ENCODE results near the gene SF3B3. TPM values are rescaled to one million over a fixed set of nuclear protein-coding genes. Genes with fewer than 3 reads are reported as not detected.

The SF3B3 gene
- total RNA-seq, 4 donors from 2014 or later: 74.2 to 142 (median 112) TPM

DNA sequence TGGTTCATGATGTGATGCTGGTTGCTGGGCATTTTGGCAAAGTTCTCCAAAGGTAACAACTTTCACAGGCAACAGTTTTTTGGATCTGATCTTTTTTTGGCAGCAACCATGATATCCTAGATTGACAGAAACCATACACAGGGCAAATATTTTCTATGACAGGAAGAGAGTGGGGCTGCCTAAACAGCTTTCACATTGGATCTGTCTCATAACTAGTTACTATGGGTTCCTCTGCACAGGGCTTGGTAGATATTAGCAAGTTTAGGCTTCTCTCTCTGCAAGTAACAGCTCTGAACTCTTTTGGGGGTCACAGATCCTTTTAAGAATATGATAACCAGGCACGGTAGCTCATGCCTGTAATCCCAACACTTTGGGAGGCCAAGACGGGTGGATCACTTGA lies 28.8 kb upstream of the SF3B3 start:
- no peaks in the 10 kb centered on the region for H3K9me3 ChIP-seq
- no peak for TF ChIP-seq POLR2A (IDR thresholded peaks at IDR 0.05)
- TF ChIP-seq, protein P1, sequence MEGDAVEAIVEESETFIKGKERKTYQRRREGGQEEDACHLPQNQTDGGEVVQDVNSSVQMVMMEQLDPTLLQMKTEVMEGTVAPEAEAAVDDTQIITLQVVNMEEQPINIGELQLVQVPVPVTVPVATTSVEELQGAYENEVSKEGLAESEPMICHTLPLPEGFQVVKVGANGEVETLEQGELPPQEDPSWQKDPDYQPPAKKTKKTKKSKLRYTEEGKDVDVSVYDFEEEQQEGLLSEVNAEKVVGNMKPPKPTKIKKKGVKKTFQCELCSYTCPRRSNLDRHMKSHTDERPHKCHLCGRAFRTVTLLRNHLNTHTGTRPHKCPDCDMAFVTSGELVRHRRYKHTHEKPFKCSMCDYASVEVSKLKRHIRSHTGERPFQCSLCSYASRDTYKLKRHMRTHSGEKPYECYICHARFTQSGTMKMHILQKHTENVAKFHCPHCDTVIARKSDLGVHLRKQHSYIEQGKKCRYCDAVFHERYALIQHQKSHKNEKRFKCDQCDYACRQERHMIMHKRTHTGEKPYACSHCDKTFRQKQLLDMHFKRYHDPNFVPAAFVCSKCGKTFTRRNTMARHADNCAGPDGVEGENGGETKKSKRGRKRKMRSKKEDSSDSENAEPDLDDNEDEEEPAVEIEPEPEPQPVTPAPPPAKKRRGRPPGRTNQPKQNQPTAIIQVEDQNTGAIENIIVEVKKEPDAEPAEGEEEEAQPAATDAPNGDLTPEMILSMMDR (IDR thresholded peaks at IDR 0.05): no peak
- 90 to 97% methylated on average over 2 of the region's 2 CpGs for WGBS, 2 donors
- intact Hi-C loops (cut with DNase I): no loop called here
- no peaks in the 10 kb centered on the region for H3K4me1 ChIP-seq
- H3K4me3 ChIP-seq (replicated peaks in 1 of 3): no peak overlapping the region
- peaks cover 39 to 41% of the 10 kb centered on the region in 2 donors for H3K36me3 ChIP-seq
- H3K27ac ChIP-seq: no peak overlapping the region
- H3K27me3 ChIP-seq: no peaks in the 10 kb centered on the region
- DNase-seq: no peak

DNA sequence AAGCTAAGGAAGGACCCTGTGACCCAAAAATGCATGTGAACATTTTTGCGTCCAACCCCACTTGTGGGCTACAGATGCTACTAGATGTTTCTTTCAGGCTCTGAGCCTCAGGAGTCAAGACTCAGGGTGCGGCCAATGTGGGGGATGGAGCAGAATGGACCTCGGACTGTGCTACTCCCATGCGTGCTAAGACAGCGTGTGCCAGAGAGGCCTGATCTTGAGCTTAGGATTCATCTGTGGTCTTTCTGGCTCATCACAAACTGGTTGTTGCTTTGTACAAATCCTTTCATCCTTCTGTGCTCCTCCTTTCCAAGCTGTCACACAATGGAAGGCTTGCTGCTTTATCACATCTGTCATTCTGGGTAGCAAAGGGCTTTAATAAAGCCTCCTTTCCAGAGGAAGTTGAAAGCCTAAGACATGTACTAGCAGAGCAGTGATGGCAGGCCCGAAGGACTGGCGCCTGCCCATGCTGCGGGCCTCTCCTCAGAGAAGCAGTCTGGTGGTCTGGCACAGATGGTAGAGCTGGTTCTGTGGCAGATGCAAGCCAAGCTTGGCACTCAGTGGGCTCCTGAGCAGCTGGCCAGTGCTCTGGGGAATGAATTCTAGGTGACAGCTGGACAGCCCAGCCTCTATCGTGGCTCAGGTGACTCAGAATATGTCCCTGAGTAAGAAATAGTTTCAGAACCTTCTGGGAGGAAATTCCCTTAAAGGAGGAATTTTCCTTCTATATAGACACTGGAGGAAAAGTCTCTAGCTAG lies 28.0 kb upstream of the SF3B3 start:
- Histone ChIP-seq H3K27ac (no peak overlapping the region), H3K4me1 (no peaks in the 10 kb centered on the region), H3K27me3 (no peaks in the 10 kb centered on the region), H3K9me3 (no peaks in the 10 kb centered on the region), H3K4me3 (replicated peaks in 1 of 3) (no peak overlapping the region), H3K36me3 (peaks cover 35 to 37% of the 10 kb centered on the region in 2 donors)
- TF ChIP-seq, protein P1 (IDR thresholded peaks at IDR 0.05): no peak
- TF ChIP-seq POLR2A (IDR thresholded peaks at IDR 0.05): no peak
- intact Hi-C loops (cut with DNase I): no loop called here
- no peak for DNase-seq
- WGBS, 2 donors: 91 to 96% methylated on average over 9 of the region's 9 CpGs

DNA sequence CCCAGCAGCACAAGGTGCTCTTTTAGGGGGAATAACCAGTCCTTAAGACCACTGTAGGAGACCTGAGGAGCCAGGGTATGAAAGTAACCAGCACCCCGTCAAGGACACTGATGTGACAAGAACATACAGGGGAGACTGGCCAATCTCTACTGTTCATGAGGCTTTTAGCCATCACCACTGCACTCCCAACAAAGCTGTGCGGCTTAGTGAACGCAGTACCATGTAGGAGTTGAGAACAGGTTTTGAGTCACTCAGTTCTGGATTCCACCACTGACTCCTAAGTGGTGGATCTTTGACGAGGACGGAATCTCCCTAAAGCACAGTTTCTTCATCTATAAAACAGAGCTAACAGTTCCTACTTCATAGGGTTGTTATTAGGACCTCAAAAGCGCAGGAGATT lies 27.1 kb upstream of the SF3B3 start:
- no peaks in the 10 kb centered on the region for H3K9me3 ChIP-seq
- H3K27ac ChIP-seq: no peak overlapping the region
- no peaks in the 10 kb centered on the region for H3K4me1 ChIP-seq
- no peak for DNase-seq
- intact Hi-C loops (cut with DNase I): no loop called here
- no peaks in the 10 kb centered on the region for H3K27me3 ChIP-seq
- no peak overlapping the region for H3K4me3 ChIP-seq (replicated peaks in 1 of 3)
- TF ChIP-seq, protein P1 (IDR thresholded peaks at IDR 0.05): no peak
- no peak for TF ChIP-seq POLR2A (IDR thresholded peaks at IDR 0.05)
- WGBS, 2 donors: 96 to 100% methylated on average over 4 to 6 of the region's 6 CpGs
- H3K36me3 ChIP-seq: peaks cover 35 to 37% of the 10 kb centered on the region in 2 donors

DNA sequence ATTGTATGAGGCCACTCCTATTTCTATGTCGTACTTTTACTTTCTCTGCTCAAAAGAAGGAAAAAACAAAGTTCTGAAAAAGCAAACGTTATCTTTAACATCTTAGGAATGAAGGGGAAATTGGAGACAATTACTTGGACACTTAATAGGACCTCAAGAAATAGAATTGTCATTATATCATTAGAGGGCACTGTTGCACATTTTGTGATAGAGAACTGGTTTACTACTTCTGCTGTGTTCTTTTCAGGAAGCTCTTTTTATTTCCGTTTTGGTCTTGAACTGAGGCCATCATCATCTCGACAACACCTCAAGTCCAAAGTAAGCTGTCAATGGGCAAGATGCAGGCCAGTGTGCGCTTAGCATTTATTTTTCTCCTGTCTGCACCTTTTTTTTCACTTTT lies 14.9 kb upstream of the SF3B3 start:
- WGBS, 2 donors: 66 to 79% methylated on average over 5 of the region's 5 CpGs
- intact Hi-C loops (cut with DNase I): no loop called here

DNA sequence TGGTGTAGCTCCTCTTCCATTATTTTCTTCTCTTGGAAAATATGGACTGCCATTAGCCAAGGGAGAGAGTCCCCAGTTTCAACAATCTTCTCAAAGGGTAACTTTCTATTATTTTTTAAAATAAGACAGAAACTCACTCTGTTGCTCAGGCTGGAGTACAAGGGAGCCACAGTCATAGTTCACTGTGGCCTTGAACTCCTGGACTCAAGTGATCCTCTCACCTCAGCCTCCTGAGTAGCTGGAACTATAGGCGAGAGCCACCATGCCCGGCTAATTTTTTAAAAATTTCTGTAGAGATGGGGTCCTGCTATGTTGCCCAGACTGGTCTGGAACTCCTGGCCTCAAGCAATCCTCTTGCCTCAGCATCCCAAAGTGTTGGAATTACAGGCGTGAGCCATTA lies 13.4 kb upstream of the SF3B3 start:
- Histone ChIP-seq H3K4me1 (no peaks in the 10 kb centered on the region), H3K36me3 (peaks cover 62 to 84% of the 10 kb centered on the region in 2 donors), H3K27me3 (no peaks in the 10 kb centered on the region), H3K9me3 (no peaks in the 10 kb centered on the region), H3K4me3 (replicated peaks in 1 of 3) (no peak overlapping the region), H3K27ac (no peak overlapping the region)
- TF ChIP-seq, protein P1 (IDR thresholded peaks at IDR 0.05): no peak
- TF ChIP-seq POLR2A (IDR thresholded peaks at IDR 0.05): no peak
- no peak for DNase-seq
- intact Hi-C loops (cut with DNase I): no loop called here
- WGBS, 2 donors: 96 to 98% methylated on average over 3 of the region's 3 CpGs

More for the DNA sequence above, 14.9 kb upstream of the SF3B3 start:
- Histone ChIP-seq H3K9me3 (no peaks in the 10 kb centered on the region), H3K4me3 (replicated peaks in 1 of 3) (no peak overlapping the region), H3K27me3 (no peaks in the 10 kb centered on the region), H3K27ac (no peak overlapping the region), H3K36me3 (peaks cover 47 to 70% of the 10 kb centered on the region in 2 donors), H3K4me1 (no peaks in the 10 kb centered on the region)
- TF ChIP-seq, protein P1 (IDR thresholded peaks at IDR 0.05): peak in 1 of 6 experiments; percentile 13
- no peak for TF ChIP-seq POLR2A (IDR thresholded peaks at IDR 0.05)
- DNase-seq: no peak

All from thyroid gland (tissue), 4 donors.